ENCODE measurements around the gene RALGAPA2. TPM values are rescaled to one million over a fixed set of nuclear protein-coding genes. Genes with fewer than 3 reads are reported as not detected.

RALGAPA2 gene
- total and polyA plus RNA-seq, 2 of the 13 experiments (the other 11 are each of a cell fraction or from before 2014, with no cell fraction given): 13.8 to 17.7 TPM

DNA sequence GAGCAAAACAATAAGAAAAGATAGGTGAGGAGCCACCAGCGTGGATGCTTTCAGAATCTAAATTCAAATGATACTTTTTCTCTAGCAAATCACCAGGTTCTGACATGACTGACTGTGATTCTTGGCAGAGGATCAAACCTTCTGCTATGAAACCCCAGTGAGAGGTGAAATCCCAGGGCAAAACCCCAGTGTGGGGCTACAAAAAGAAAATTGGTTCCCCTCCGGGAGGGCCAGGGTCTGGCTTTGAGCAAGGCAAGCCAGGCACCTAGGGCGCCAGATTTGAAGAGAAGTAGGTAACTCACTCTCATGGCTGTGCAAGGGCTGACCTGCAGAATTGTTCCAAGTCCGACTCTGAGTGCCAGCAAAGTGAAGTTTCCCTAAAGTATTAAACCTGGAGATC lies 20.2 kb upstream of the RALGAPA2 start (continued):
- TF ChIP-seq, protein P1, sequence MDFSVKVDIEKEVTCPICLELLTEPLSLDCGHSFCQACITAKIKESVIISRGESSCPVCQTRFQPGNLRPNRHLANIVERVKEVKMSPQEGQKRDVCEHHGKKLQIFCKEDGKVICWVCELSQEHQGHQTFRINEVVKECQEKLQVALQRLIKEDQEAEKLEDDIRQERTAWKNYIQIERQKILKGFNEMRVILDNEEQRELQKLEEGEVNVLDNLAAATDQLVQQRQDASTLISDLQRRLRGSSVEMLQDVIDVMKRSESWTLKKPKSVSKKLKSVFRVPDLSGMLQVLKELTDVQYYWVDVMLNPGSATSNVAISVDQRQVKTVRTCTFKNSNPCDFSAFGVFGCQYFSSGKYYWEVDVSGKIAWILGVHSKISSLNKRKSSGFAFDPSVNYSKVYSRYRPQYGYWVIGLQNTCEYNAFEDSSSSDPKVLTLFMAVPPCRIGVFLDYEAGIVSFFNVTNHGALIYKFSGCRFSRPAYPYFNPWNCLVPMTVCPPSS (IDR thresholded peaks at IDR 0.05): no peak
- TF ChIP-seq ATF7-NPFF (CRISPR knock-in tag; IDR thresholded peaks at IDR 0.05; ENCODE audit: low read depth): no peak
- TF ChIP-seq ATF7 (IDR thresholded peaks at IDR 0.05): no peak
- no peak for TF ChIP-seq ATF7 (CRISPR knock-in tag; IDR thresholded peaks at IDR 0.05)
- TF ChIP-seq, protein P2, sequence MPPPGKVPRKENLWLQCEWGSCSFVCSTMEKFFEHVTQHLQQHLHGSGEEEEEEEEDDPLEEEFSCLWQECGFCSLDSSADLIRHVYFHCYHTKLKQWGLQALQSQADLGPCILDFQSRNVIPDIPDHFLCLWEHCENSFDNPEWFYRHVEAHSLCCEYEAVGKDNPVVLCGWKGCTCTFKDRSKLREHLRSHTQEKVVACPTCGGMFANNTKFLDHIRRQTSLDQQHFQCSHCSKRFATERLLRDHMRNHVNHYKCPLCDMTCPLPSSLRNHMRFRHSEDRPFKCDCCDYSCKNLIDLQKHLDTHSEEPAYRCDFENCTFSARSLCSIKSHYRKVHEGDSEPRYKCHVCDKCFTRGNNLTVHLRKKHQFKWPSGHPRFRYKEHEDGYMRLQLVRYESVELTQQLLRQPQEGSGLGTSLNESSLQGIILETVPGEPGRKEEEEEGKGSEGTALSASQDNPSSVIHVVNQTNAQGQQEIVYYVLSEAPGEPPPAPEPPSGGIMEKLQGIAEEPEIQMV (CRISPR knock-in tag; IDR thresholded peaks at IDR 0.05; ENCODE audit: low read depth): no peak
- TF ChIP-seq, protein P3, sequence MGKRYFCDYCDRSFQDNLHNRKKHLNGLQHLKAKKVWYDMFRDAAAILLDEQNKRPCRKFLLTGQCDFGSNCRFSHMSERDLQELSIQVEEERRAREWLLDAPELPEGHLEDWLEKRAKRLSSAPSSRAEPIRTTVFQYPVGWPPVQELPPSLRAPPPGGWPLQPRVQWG (CRISPR knock-in tag; IDR thresholded peaks at IDR 0.05; ENCODE audit: borderline replicate concordance, low read depth): no peak
- TF ChIP-seq MTA3 (CRISPR knock-in tag; IDR thresholded peaks at IDR 0.05): no peak
- TF ChIP-seq IRF2 (CRISPR knock-in tag; IDR thresholded peaks at IDR 0.05): no peak
- no peak for TF ChIP-seq ZNF225 (CRISPR knock-in tag; IDR thresholded peaks at IDR 0.05)
- TF ChIP-seq, protein P4, sequence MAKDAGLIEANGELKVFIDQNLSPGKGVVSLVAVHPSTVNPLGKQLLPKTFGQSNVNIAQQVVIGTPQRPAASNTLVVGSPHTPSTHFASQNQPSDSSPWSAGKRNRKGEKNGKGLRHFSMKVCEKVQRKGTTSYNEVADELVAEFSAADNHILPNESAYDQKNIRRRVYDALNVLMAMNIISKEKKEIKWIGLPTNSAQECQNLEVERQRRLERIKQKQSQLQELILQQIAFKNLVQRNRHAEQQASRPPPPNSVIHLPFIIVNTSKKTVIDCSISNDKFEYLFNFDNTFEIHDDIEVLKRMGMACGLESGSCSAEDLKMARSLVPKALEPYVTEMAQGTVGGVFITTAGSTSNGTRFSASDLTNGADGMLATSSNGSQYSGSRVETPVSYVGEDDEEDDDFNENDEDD (CRISPR knock-in tag; IDR thresholded peaks at IDR 0.05; ENCODE audit: borderline replicate concordance): no peak

DNA sequence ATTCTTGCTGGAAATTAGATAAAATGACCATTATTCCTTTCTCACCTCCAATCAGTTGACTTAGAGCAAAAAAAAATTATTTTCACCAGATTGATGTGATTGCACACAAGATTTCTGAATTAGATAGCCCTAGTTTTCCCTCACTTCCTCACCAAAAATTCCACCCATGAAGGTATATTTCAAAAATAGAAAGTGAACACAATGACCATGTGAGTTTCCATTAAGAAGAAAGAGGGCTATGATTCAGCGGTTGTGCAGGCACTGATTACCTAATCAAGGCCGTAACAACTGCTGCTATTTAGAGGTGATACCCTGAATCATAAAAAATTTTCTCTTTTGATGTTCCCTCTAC lies 19.5 kb upstream of the RALGAPA2 start:
- ATAC-seq (no peak), FAIRE-seq (no peak), DNase-seq (ENCODE audit: low spot score) (no peak)
- ChIA-PET POLR2A (no interaction called here), CTCF (ENCODE audit: low intra/inter-chr PET ratio, low total read pairs) (no interaction called here)
- intact Hi-C loops (cut with micrococcal nuclease; ENCODE audit: unreplicated experiment): no loop called here
- no peaks in the 10 kb centered on the region for H3K36me3 ChIP-seq (replicated peaks in 1 of 2; ENCODE audit: control insufficient read depth in 1 of 2, insufficient read depth in 2 of 2, low read length in 2 of 2)
- peaks cover 0 to 12% of the 10 kb centered on the region in 2 experiments; a peak in 2 of 5 replicates for H3K27me3 ChIP-seq (ENCODE audit: control insufficient read depth in 1 of 2, insufficient read depth in 2 of 2, low read length in 2 of 2)
- WGBS (ENCODE audit: low lambda C conversion rate): 29% methylated on average over 2 of the region's 2 CpGs
- H4K20me1 ChIP-seq (ENCODE audit: insufficient read depth, low read length): no peaks in the 10 kb centered on the region
- no TSS peak for BruUV-seq (replicated peaks)
- no peak overlapping the region for H3K9ac ChIP-seq (ENCODE audit: insufficient read depth, low read depth, low read length)
- no peaks in the 10 kb centered on the region for H3K79me2 ChIP-seq (ENCODE audit: insufficient read depth, low read length)
- H3K4me3 ChIP-seq (replicated peaks in 1 of 3; ENCODE audit: insufficient read depth in 1 of 3, low read depth in 2 of 3, low read length in 3 of 3): no peak overlapping the region
- in situ Hi-C loops (cut with HindIII; ENCODE audit: extremely low pct_ligation_motif_present, low pct_unique_long_range_greater_than_20kb): no loop called here
- H3K4me2 ChIP-seq (ENCODE audit: low read depth, low read length): no peak overlapping the region
- no peak overlapping the region for H3K27ac ChIP-seq (ENCODE audit: extremely low read length, insufficient read depth, low read length)
- H3K9me3 ChIP-seq (ENCODE audit: low read length): no peaks in the 10 kb centered on the region
- peaks cover 11% of the 10 kb centered on the region for H3K4me1 ChIP-seq (ENCODE audit: insufficient read depth, low read length)
- no peak overlapping the region for H2AFZ ChIP-seq (ENCODE audit: low read length)
- TF ChIP-seq NFATC3 (CRISPR knock-in tag; IDR thresholded peaks at IDR 0.05) (no peak), KLF11 (CRISPR knock-in tag; IDR thresholded peaks at IDR 0.05) (no peak), ZSCAN9 (CRISPR knock-in tag; IDR thresholded peaks at IDR 0.05; ENCODE audit: borderline replicate concordance) (no peak), ZFYVE20 (CRISPR knock-in tag; IDR thresholded peaks at IDR 0.05; ENCODE audit: borderline replicate concordance, low read depth) (no peak)

Data from HepG2 (cell line).